GM23338 (cell line): ENCODE data around the gene APPBP2. TPM values are rescaled to one million over a fixed set of nuclear protein-coding genes. Genes with fewer than 3 reads are reported as not detected.

ENCODE experiments used
- ATAC-seq: fragments of 200-7000 bp; cut with Tn5 transposase; 3 replicates; pipeline ENCODE4 v1.9.1; 2020
- DNase-seq: peaks from one replicate; pipeline ENCODE4 v3.0.0-alpha.2; 2015; ENCODE audit warnings: low spot score
- H2AFZ ChIP-seq: fragments of 200-600 bp; sonication (generic); 2 replicates; pipeline ENCODE4 v1.8.0; 2016; ENCODE audit warnings: antibody characterized with exemption, mild to moderate bottlenecking, moderate library complexity
- H3F3A ChIP-seq: fragments of 200-600 bp; sonication (generic); replicated peaks from 2 replicates; pipeline ENCODE4 v1.8.0; 2017; ENCODE audit warnings: antibody characterized with exemption, mixed run types, low read depth
- H3K27ac ChIP-seq: fragments of 200-600 bp; sonication (generic); 2 replicates; pipeline ENCODE4 v1.6.1; 2016; ENCODE audit warnings: low read depth
- H3K27me3 ChIP-seq: fragments of 200-600 bp; sonication (generic); 2 replicates; pipeline ENCODE4 v1.8.0; 2016; ENCODE audit warnings: mild to moderate bottlenecking, mixed run types, moderate library complexity; ENCODE audit not compliant: insufficient read depth
- H3K36me3 ChIP-seq: fragments of 200-600 bp; sonication (generic); 2 replicates; pipeline ENCODE4 v1.8.0; 2016; ENCODE audit warnings: mild to moderate bottlenecking; ENCODE audit not compliant: insufficient read depth
- H3K4me1 ChIP-seq: fragments of 200-600 bp; sonication (generic); 2 replicates; pipeline ENCODE4 v1.8.0; 2016; ENCODE audit warnings: mild to moderate bottlenecking, moderate library complexity; ENCODE audit not compliant: insufficient read depth
- H3K4me2 ChIP-seq: fragments of 200-600 bp; sonication (generic); 2 replicates; pipeline ENCODE4 v1.7.1; 2017; ENCODE audit warnings: mixed run types
- H3K4me3 ChIP-seq: fragments of 200-600 bp; sonication (generic); 2 replicates; pipeline ENCODE4 v1.6.1; 2016; ENCODE audit warnings: mixed run types
- H3K79me2 ChIP-seq: fragments of 200-600 bp; sonication (generic); replicated peaks from 2 replicates; pipeline ENCODE4 v1.8.0; 2017; ENCODE audit warnings: mild to moderate bottlenecking; ENCODE audit not compliant: insufficient read depth
- H3K9me2 ChIP-seq: fragments of 200-600 bp; sonication (generic); 2 replicates; pipeline ENCODE4 v1.8.0; 2017; ENCODE audit not compliant: insufficient read depth
- H4K20me1 ChIP-seq: fragments of 200-600 bp; sonication (generic); replicated peaks from 2 replicates; pipeline ENCODE4 v1.8.0; 2017; ENCODE audit warnings: mild to moderate bottlenecking; ENCODE audit not compliant: insufficient read depth
- H3K27ac Mint-ChIP-seq: 2 replicates; pipeline ENCODE4 v1.8.0; 2020; ENCODE audit warnings: inconsistent platforms, mild to moderate bottlenecking, moderate library complexity, mixed read lengths
- H3K27me3 Mint-ChIP-seq: 3 replicates; pipeline ENCODE4 v1.8.0; 2022; ENCODE audit warnings: low read depth, mild to moderate bottlenecking, moderate library complexity, mixed read lengths, inconsistent platforms; ENCODE audit not compliant: insufficient read depth, poor library complexity
- H3K36me3 Mint-ChIP-seq: 3 replicates; pipeline ENCODE4 v1.8.0; 2021; ENCODE audit warnings: low read depth, mild to moderate bottlenecking, inconsistent platforms, moderate library complexity, mixed read lengths
- H3K4me1 Mint-ChIP-seq: 3 replicates; pipeline ENCODE4 v1.8.0; 2020; ENCODE audit warnings: mild to moderate bottlenecking, inconsistent platforms, mixed read lengths
- H3K4me3 Mint-ChIP-seq: 3 replicates; pipeline ENCODE4 v1.8.0; 2021; ENCODE audit warnings: moderate library complexity, mild to moderate bottlenecking, inconsistent platforms, mixed read lengths
- H3K9me3 Mint-ChIP-seq: 3 replicates; pipeline ENCODE4 v1.8.0; 2020; ENCODE audit warnings: moderate library complexity, mild to moderate bottlenecking, inconsistent platforms, mixed read lengths
- CREB1 ChIP-seq: fragments of 250-450 bp; sonication (Bioruptor Pico); IDR thresholded peaks from 2 replicates; pipeline ENCODE4 v1.5.0; 2020; ENCODE audit warnings: low read depth, mild to moderate bottlenecking, moderate library complexity
- CTCF ChIP-seq, 2 experiments: fragments of 200-600 bp in 1 of 2; sonication (generic) in 1 of 2; conservative IDR thresholded peaks; 2 replicates each; pipeline versions ENCODE4 v1.5.1 to v1.6.1; 2016 to 2017; ENCODE audit warnings: antibody characterized with exemption in 2 of 2, low read depth in 2 of 2, mild to moderate bottlenecking in 2 of 2, moderate library complexity in 1 of 2
- JUNB ChIP-seq: IDR thresholded peaks from one replicate; pipeline ENCODE4 v1.6.1; 2016; ENCODE audit warnings: antibody characterized with exemption; ENCODE audit not compliant: unreplicated experiment
- NANOG ChIP-seq: IDR thresholded peaks from 2 replicates; pipeline ENCODE4 v1.6.1; 2016; ENCODE audit warnings: antibody characterized with exemption, borderline replicate concordance
- POLR2AphosphoS5 ChIP-seq: IDR thresholded peaks from 2 replicates; pipeline ENCODE4 v1.6.1; 2016; ENCODE audit warnings: antibody characterized with exemption, low read depth
- STAT1 ChIP-seq: IDR thresholded peaks from one replicate; pipeline ENCODE4 v1.6.1; 2016; ENCODE audit warnings: antibody characterized with exemption; ENCODE audit not compliant: unreplicated experiment
- ZNF331 ChIP-seq: fragments of 250-450 bp; sonication (Bioruptor Pico); IDR thresholded peaks from 2 replicates; pipeline ENCODE4 v1.5.0; 2020; ENCODE audit warnings: low read depth, mild to moderate bottlenecking, moderate library complexity
- polyA plus RNA-seq: library from polyadenylated mRNA; unstranded; fragments of >200 nt; fragmentation: Nextera tagmentation; extraction: Ambion mirVana; gene quantifications from 2 replicates; pipeline ENCODE4 v1.2.1, GENCODE V29; 2016
- total RNA-seq: library from RNA; depleted of rRNA; stranded (reverse); fragments of >200 nt; shearing (Covaris generic); gene quantifications from 2 replicates; pipeline ENCODE4 v1.2.3, GENCODE V29; 2014
- TF ChIP-seq, protein P1 (sequence below): IDR thresholded peaks from 2 replicates; pipeline ENCODE4 v1.6.1; 2016; ENCODE audit warnings: antibody characterized with exemption
- TF ChIP-seq, protein P2 (sequence below): IDR thresholded peaks from one replicate; pipeline ENCODE4 v1.6.1; 2018; ENCODE audit warnings: antibody characterized with exemption; ENCODE audit not compliant: unreplicated experiment

The APPBP2 gene
- total and polyA plus RNA-seq, 2 experiments from 2014 or later = 9.3 to 15.0 TPM

GRCh38 chr17:60451071-60451470 lies 75.0 kb downstream of the APPBP2 start (continued):
- TF ChIP-seq CREB1 (CRISPR knock-in tag) = no peak
- TF ChIP-seq CTCF (conservative IDR thresholded peaks at IDR 0.05; ENCODE audit: low read depth in 2 of 2) = no peak
- TF ChIP-seq JUNB = no peak
- no peak for TF ChIP-seq POLR2AphosphoS5
- TF ChIP-seq, protein P1, sequence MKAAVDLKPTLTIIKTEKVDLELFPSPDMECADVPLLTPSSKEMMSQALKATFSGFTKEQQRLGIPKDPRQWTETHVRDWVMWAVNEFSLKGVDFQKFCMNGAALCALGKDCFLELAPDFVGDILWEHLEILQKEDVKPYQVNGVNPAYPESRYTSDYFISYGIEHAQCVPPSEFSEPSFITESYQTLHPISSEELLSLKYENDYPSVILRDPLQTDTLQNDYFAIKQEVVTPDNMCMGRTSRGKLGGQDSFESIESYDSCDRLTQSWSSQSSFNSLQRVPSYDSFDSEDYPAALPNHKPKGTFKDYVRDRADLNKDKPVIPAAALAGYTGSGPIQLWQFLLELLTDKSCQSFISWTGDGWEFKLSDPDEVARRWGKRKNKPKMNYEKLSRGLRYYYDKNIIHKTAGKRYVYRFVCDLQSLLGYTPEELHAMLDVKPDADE = no peak
- no peak for TF ChIP-seq NANOG
- TF ChIP-seq ZNF331 (CRISPR knock-in tag) = no peak

- H3K36me3 ChIP-seq = peaks cover 7% of the 10 kb centered on the region; the same call in 1 of the 2 replicates
- H3K4me2 ChIP-seq = no peak overlapping the region
- DNase-seq (no peak), ATAC-seq (no peak)
- no peak overlapping the region for H2AFZ ChIP-seq
- TF ChIP-seq CTCF (conservative IDR thresholded peaks at IDR 0.05; ENCODE audit: low read depth in 2 of 2) (no peak), STAT1 (no peak), NANOG (no peak), POLR2AphosphoS5 (no peak), JUNB (no peak)
- TF ChIP-seq, protein P2, sequence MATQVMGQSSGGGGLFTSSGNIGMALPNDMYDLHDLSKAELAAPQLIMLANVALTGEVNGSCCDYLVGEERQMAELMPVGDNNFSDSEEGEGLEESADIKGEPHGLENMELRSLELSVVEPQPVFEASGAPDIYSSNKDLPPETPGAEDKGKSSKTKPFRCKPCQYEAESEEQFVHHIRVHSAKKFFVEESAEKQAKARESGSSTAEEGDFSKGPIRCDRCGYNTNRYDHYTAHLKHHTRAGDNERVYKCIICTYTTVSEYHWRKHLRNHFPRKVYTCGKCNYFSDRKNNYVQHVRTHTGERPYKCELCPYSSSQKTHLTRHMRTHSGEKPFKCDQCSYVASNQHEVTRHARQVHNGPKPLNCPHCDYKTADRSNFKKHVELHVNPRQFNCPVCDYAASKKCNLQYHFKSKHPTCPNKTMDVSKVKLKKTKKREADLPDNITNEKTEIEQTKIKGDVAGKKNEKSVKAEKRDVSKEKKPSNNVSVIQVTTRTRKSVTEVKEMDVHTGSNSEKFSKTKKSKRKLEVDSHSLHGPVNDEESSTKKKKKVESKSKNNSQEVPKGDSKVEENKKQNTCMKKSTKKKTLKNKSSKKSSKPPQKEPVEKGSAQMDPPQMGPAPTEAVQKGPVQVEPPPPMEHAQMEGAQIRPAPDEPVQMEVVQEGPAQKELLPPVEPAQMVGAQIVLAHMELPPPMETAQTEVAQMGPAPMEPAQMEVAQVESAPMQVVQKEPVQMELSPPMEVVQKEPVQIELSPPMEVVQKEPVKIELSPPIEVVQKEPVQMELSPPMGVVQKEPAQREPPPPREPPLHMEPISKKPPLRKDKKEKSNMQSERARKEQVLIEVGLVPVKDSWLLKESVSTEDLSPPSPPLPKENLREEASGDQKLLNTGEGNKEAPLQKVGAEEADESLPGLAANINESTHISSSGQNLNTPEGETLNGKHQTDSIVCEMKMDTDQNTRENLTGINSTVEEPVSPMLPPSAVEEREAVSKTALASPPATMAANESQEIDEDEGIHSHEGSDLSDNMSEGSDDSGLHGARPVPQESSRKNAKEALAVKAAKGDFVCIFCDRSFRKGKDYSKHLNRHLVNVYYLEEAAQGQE = no peak
- no peaks in the 10 kb centered on the region for H4K20me1 ChIP-seq
- Mint-ChIP-seq H3K4me3 (no peak overlapping the region), H3K27me3 (peaks cover 3% of the 10 kb centered on the region), H3K36me3 (peaks cover 23% of the 10 kb centered on the region; the same call in 2 of the 3 replicates), H3K27ac (no peak overlapping the region), H3K9me3 (no peaks in the 10 kb centered on the region), H3K4me1 (no peaks in the 10 kb centered on the region)
- no peaks in the 10 kb centered on the region for H3K27me3 ChIP-seq
- no peaks in the 10 kb centered on the region for H3K9me2 ChIP-seq
- H3K27ac ChIP-seq = no peak overlapping the region
- H3K4me3 ChIP-seq = no peak overlapping the region
- H3K4me1 ChIP-seq = no peaks in the 10 kb centered on the region
- no peaks in the 10 kb centered on the region for H3K79me2 ChIP-seq
- no peaks in the 10 kb centered on the region; the same call in 1 of the 2 replicates for H3F3A ChIP-seq
Measured at GRCh38 chr17:60447375-60447774, 78.7 kb downstream of the APPBP2 start.
